Type B pancreatic cell (in vitro differentiated cells): ENCODE results near the gene AMOT. TPM values are rescaled to one million over a fixed set of nuclear protein-coding genes. Genes with fewer than 3 reads are reported as not detected.

ENCODE experiments used
- DNase-seq: peaks from one replicate; pipeline ENCODE4 v3.0.0; 2021; ENCODE audit warnings: mixed read lengths; ENCODE audit not compliant: unreplicated experiment; ENCODE audit errors: extremely low spot score
- H3K27ac Mint-ChIP-seq: 2 replicates; pipeline ENCODE4 v1.8.0; 2021; ENCODE audit warnings: mild to moderate bottlenecking, mixed read lengths
- H3K27me3 Mint-ChIP-seq: 2 replicates; pipeline ENCODE4 v1.8.0; 2021; ENCODE audit warnings: mixed read lengths
- H3K36me3 Mint-ChIP-seq: 2 replicates; pipeline ENCODE4 v1.8.0; 2021; ENCODE audit warnings: mixed read lengths
- H3K4me1 Mint-ChIP-seq: one replicate; pipeline ENCODE4 v1.8.0; 2021; ENCODE audit warnings: mixed read lengths; ENCODE audit not compliant: unreplicated experiment
- H3K4me3 Mint-ChIP-seq: 2 replicates; pipeline ENCODE4 v1.8.0; 2021; ENCODE audit warnings: mild to moderate bottlenecking, mixed read lengths
- H3K9me3 Mint-ChIP-seq: 2 replicates; pipeline ENCODE4 v1.8.0; 2021; ENCODE audit warnings: mixed read lengths
- CTCF ChIP-seq: fragments of 200-600 bp; sonication (generic); conservative IDR thresholded peaks from 2 replicates; pipeline ENCODE4 v1.5.0; 2021; ENCODE audit warnings: antibody characterized with exemption, mild to moderate bottlenecking
- total RNA-seq: library from RNA; stranded (reverse); gene quantifications from 2 replicates; pipeline ENCODE4 v1.2.1, GENCODE V29; 2021; ENCODE audit warnings: low replicate concordance

Gene AMOT
- total RNA-seq, 1 donor from 2014 or later, result 235 TPM

- peak overlapping the region; percentile 43 for H3K27ac Mint-ChIP-seq
- no peak for TF ChIP-seq CTCF
- DNase-seq, result no peak
- H3K4me3 Mint-ChIP-seq, result no peak overlapping the region
- H3K36me3 Mint-ChIP-seq, result peaks cover 63% of the 10 kb centered on the region
- H3K9me3 Mint-ChIP-seq, result no peaks in the 10 kb centered on the region
- peaks cover 27% of the 10 kb centered on the region for H3K4me1 Mint-ChIP-seq
- no peaks in the 10 kb centered on the region for H3K27me3 Mint-ChIP-seq
Observed at GRCh38 chrX:112827292-112827903, 13.2 kb downstream of the AMOT start.

DNA sequence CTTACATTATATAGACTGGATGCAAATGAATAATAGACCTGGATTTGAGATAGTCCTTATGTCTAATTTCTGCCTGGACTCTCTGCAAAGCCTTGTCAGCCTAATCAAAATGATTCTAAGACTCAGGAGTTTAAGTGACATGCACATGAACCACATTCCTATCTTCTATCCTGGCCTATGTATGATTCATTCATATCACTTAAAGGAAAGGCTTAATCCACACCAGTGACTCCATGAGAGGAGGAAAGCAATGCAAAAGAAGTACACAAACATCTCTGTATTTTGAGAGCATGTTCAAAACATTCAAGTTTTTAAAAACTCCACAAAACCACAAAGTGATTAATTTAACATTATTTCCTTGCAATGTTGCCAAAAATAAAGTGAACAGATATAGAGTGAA, 14.6 kb downstream of the AMOT start:
- Mint-ChIP-seq H3K9me3 (no peaks in the 10 kb centered on the region), H3K4me3 (no peak overlapping the region), H3K4me1 (peaks cover 25% of the 10 kb centered on the region), H3K27ac (no peak overlapping the region), H3K27me3 (no peaks in the 10 kb centered on the region), H3K36me3 (peaks cover 67% of the 10 kb centered on the region)
- no peak for TF ChIP-seq CTCF
- DNase-seq, result no peak

- Mint-ChIP-seq H3K4me3 (peak overlapping the region; percentile 29), H3K36me3 (peaks cover 55% of the 10 kb centered on the region), H3K27ac (no peak overlapping the region), H3K27me3 (no peaks in the 10 kb centered on the region), H3K9me3 (no peaks in the 10 kb centered on the region), H3K4me1 (peaks cover 54% of the 10 kb centered on the region)
- DNase-seq, result no peak
- peak; percentile 35 for TF ChIP-seq CTCF
Observed at GRCh38 chrX:112822892-112823291, 17.7 kb downstream of the AMOT start.

DNA sequence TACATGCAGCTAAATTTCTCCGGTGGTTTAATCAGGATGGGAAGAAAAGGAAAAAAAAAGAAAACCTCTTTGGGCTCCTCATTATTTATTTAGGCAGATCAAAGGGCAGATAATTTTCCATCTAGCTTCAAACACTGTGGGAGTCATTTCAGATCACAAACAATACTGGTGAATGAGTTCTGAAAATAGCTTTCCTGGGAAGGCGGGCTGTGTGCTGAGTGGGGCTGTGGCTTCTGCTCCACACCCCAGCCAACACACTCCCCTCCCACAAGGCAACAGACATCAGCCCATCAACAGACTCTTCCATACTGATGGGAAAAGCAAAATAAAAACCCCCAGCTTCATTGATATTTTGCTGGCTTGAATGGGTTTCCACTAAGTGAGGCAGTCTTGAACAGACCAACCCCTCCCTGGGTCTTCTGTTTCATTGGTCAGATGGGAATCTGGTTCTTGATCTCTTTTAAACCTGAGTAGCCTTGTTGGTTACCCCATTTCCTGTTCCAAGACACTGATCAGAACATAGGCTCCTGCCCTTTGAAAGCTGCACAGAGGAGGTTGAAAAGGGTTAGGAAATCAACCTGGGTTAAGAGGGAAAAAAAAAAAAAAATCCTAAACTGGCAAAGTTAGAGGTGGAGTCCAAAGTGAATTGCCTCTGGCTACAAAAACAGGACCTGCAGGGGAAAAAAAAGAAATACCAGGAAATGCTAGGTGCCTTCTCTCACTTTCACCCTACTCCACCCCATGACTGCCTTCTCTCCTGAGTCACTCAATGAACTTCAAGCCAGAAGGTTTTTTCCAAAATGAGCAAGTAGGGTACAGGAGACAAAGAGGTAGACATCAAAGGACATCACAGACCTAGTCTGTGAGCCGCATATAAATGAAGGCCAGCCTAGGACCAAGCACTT, 20.0 kb downstream of the AMOT start:
- H3K27ac Mint-ChIP-seq, result peak overlapping the region; percentile 52
- H3K27me3 Mint-ChIP-seq, result no peaks in the 10 kb centered on the region
- no peak for TF ChIP-seq CTCF
- H3K9me3 Mint-ChIP-seq, result no peaks in the 10 kb centered on the region
- DNase-seq, result no peak
- H3K4me1 Mint-ChIP-seq, result peaks cover 42% of the 10 kb centered on the region
- H3K36me3 Mint-ChIP-seq, result peaks cover 46% of the 10 kb centered on the region
- peak overlapping the region; percentile 40 for H3K4me3 Mint-ChIP-seq

DNA sequence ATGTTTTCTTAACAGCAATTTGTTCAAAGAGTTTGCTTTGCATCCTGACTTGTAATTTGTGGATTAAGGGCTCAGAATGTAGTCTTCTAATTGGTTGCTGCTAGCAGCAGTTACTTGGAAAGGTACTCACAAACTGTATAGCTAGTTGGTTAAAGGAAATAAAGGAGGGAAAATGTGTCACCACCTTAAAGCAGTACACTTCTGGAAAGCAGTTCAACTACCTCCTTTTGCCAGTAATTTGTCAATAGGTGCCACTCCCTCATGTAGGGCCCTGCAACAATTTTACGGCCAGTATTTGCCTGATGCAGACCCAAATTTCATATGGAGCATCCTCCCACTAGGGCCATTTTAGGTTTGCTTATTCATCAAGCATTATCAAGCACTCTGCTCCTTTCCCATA, 20.8 kb downstream of the AMOT start:
- peaks cover 50% of the 10 kb centered on the region for H3K36me3 Mint-ChIP-seq
- DNase-seq, result no peak
- H3K4me1 Mint-ChIP-seq, result peaks cover 42% of the 10 kb centered on the region
- no peaks in the 10 kb centered on the region for H3K9me3 Mint-ChIP-seq
- peak overlapping the region; percentile 40 for H3K4me3 Mint-ChIP-seq
- TF ChIP-seq CTCF, result no peak
- no peaks in the 10 kb centered on the region for H3K27me3 Mint-ChIP-seq
- peak overlapping the region; percentile 52 for H3K27ac Mint-ChIP-seq
